ENCODE measurements around the gene SCLT1.

Gene SCLT1

GRCh38 chr4:128957459-128957858 lies 135.9 kb downstream of the SCLT1 start:
- DNase-seq (ENCODE audit: low read depth) = no peak

- no peak for DNase-seq (ENCODE audit: low read depth)
Measured at GRCh38 chr4:128955751-128956150, 137.6 kb downstream of the SCLT1 start.

- DNase-seq (ENCODE audit: low read depth) = no peak
Measured at GRCh38 chr4:128954941-128955340, 138.4 kb downstream of the SCLT1 start.

GRCh38 chr4:128951316-128951715 lies 142.0 kb downstream of the SCLT1 start:
- DNase-seq (ENCODE audit: low read depth) = no peak

- DNase-seq (ENCODE audit: low read depth) = no peak
Measured at GRCh38 chr4:128950796-128951195, 142.5 kb downstream of the SCLT1 start.

GRCh38 chr4:128946916-128947315 lies 146.4 kb downstream of the SCLT1 start:
- DNase-seq (ENCODE audit: low read depth) = no peak

- no peak for DNase-seq (ENCODE audit: low read depth)
Measured at GRCh38 chr4:128942607-128943006, 150.7 kb downstream of the SCLT1 start.

- DNase-seq (ENCODE audit: low read depth) = no peak
Measured at GRCh38 chr4:128940971-128941370, 152.4 kb downstream of the SCLT1 start.

- DNase-seq (ENCODE audit: low read depth) = no peak
Measured at GRCh38 chr4:128930051-128930450, 163.3 kb downstream of the SCLT1 start.

GRCh38 chr4:128924951-128925350 lies 168.4 kb downstream of the SCLT1 start:
- no peak for DNase-seq (ENCODE audit: low read depth)

- no peak for DNase-seq (ENCODE audit: low read depth)
Measured at GRCh38 chr4:128921954-128922353, 171.4 kb downstream of the SCLT1 start.

GRCh38 chr4:128917781-128918180 lies 175.6 kb downstream of the SCLT1 start:
- DNase-seq (ENCODE audit: low read depth) = no peak

GRCh38 chr4:128916832-128917231 lies 176.5 kb downstream of the SCLT1 start:
- no peak for DNase-seq (ENCODE audit: low read depth)

GRCh38 chr4:128915544-128915943 lies 177.8 kb downstream of the SCLT1 start:
- no peak for DNase-seq (ENCODE audit: low read depth)

- DNase-seq (ENCODE audit: low read depth) = no peak
Measured at GRCh38 chr4:128913228-128913627, 180.1 kb downstream of the SCLT1 start.

GRCh38 chr4:128908735-128909134 lies 184.6 kb downstream of the SCLT1 start:
- DNase-seq (ENCODE audit: low read depth) = no peak

- no peak for DNase-seq (ENCODE audit: low read depth)
Measured at GRCh38 chr4:128907981-128908380, 185.4 kb downstream of the SCLT1 start.

GRCh38 chr4:128906581-128906980 lies 186.8 kb downstream of the SCLT1 start:
- no peak for DNase-seq (ENCODE audit: low read depth)

GRCh38 chr4:128904821-128905220 lies 188.5 kb downstream of the SCLT1 start:
- no peak for DNase-seq (ENCODE audit: low read depth)

GRCh38 chr4:128880662-128881061 lies 212.7 kb downstream of the SCLT1 start:
- no peak for DNase-seq (ENCODE audit: low read depth)

- DNase-seq (ENCODE audit: low read depth) = no peak
Measured at GRCh38 chr4:128879971-128880370, 213.4 kb downstream of the SCLT1 start.

GRCh38 chr4:128879283-128879682 lies 214.1 kb downstream of the SCLT1 start:
- no peak for DNase-seq (ENCODE audit: low read depth)

- no peak for DNase-seq (ENCODE audit: low read depth)
Measured at GRCh38 chr4:128877934-128878333, 215.4 kb downstream of the SCLT1 start.

- no peak for DNase-seq (ENCODE audit: low read depth)
Measured at GRCh38 chr4:128876200-128876599, 217.1 kb downstream of the SCLT1 start.

GRCh38 chr4:128871948-128872347 lies 221.4 kb downstream of the SCLT1 start:
- no peak for DNase-seq (ENCODE audit: low read depth)

All from stimulated activated CD8-positive, alpha-beta memory T cell treated with anti-CD3 and anti-CD28 coated beads, Interleukin-12 subunit alpha, Interleukin-12 subunit beta, amount 100 ng/mL, for 1 hour (primary cell).